PC-3 (cell line): Measurements from ENCODE around the gene RPL10A. TPM values are rescaled to one million over a fixed set of nuclear protein-coding genes. Genes with fewer than 3 reads are reported as not detected.

Source experiments
- ATAC-seq: fragments of 200-7000 bp; cut with Tn5 transposase; 2 replicates; pipeline ENCODE4 v1.9.1; 2020; ENCODE audit warnings: mild to moderate bottlenecking, moderate library complexity
- BruUV-seq: library from RNA; stranded (reverse); fragments of 400-500 nt; replicated peaks from 2 replicates; lab custom pipeline; 2021; lab: Mats Ljungman, UMichigan
- CTCF ChIA-PET: fragments of 300-600 bp; sonication (Branson Sonifier 250); formaldehyde crosslinking; loops from one replicate; lab custom pipeline; 2022; ENCODE audit warnings: antibody characterized with exemption; lab: Charles Lee
- POLR2A ChIA-PET: fragments of 300-600 bp; sonication (Branson Sonifier 250); formaldehyde crosslinking; loops from one replicate; lab custom pipeline; 2022; ENCODE audit warnings: antibody characterized with exemption; ENCODE audit not compliant: unreplicated experiment; lab: Charles Lee
- DNase-seq: peaks from one replicate; pipeline ENCODE4 v3.0.0-alpha.2; 2015
- H2AFZ ChIP-seq: fragments of 300-600 bp; sonication (generic); 2 replicates; pipeline ENCODE4 v1.6.0; 2016; ENCODE audit warnings: antibody characterized with exemption, low read length
- H3F3A ChIP-seq: fragments of 300-600 bp; sonication (generic); one replicate; pipeline ENCODE4 v1.6.0; 2017; ENCODE audit warnings: antibody characterized with exemption, low read length, control low read depth, mild to moderate bottlenecking; ENCODE audit not compliant: unreplicated experiment
- H3K27ac ChIP-seq: fragments of 300-600 bp; sonication (generic); 2 replicates; pipeline ENCODE4 v1.5.1; 2016; ENCODE audit warnings: mild to moderate bottlenecking, low read length
- H3K27me3 ChIP-seq: fragments of 300-600 bp; sonication (generic); 2 replicates; pipeline ENCODE4 v1.6.1; 2016; ENCODE audit warnings: low read length, mixed read lengths
- H3K36me3 ChIP-seq: fragments of 300-600 bp; sonication (generic); 2 replicates; pipeline ENCODE4 v1.6.1; 2016; ENCODE audit warnings: low read depth, mixed run types, low read length, mixed read lengths
- H3K4me1 ChIP-seq: fragments of 300-600 bp; sonication (generic); 2 replicates; pipeline ENCODE4 v1.5.1; 2016; ENCODE audit warnings: low read length; ENCODE audit not compliant: insufficient read depth
- H3K4me2 ChIP-seq: fragments of 300-600 bp; sonication (generic); 2 replicates; pipeline ENCODE4 v1.6.0; 2016; ENCODE audit warnings: low read length
- H3K4me3 ChIP-seq: fragments of 300-600 bp; sonication (generic); 2 replicates; pipeline ENCODE4 v1.5.1; 2016; ENCODE audit warnings: mild to moderate bottlenecking, low read length, mixed read lengths
- H3K79me2 ChIP-seq: fragments of 300-600 bp; sonication (generic); 2 replicates; pipeline ENCODE4 v1.6.1; 2017; ENCODE audit warnings: low read length, mixed read lengths
- H3K9ac ChIP-seq: fragments of 300-600 bp; sonication (generic); 2 replicates; pipeline ENCODE4 v1.6.0; 2016; ENCODE audit warnings: mild to moderate bottlenecking, low read length
- H3K9me2 ChIP-seq: fragments of 300-600 bp; sonication (generic); replicated peaks from 2 replicates; pipeline ENCODE4 v1.6.1; 2016; ENCODE audit warnings: mixed run types, low read length, mixed read lengths
- H3K9me3 ChIP-seq: fragments of 300-600 bp; sonication (generic); 2 replicates; pipeline ENCODE4 v1.6.1; 2016; ENCODE audit warnings: low read length, mixed read lengths
- H4K20me1 ChIP-seq: fragments of 300-600 bp; sonication (generic); 2 replicates; pipeline ENCODE4 v1.6.1; 2016; ENCODE audit warnings: low read length, mixed read lengths
- CTCF ChIP-seq: fragments of 300-600 bp; sonication (generic); conservative IDR thresholded peaks from 2 replicates; pipeline ENCODE4 v1.5.1; 2017; ENCODE audit warnings: antibody characterized with exemption, low read depth, mild to moderate bottlenecking, low read length
- EZH2 ChIP-seq: fragments of 300-600 bp; sonication (generic); IDR thresholded peaks from one replicate; pipeline ENCODE4 v1.6.1; 2017; ENCODE audit warnings: antibody characterized with exemption, mild to moderate bottlenecking, low read length; ENCODE audit not compliant: unreplicated experiment
- EZH2phosphoT487 ChIP-seq: fragments of 300-600 bp; sonication (generic); IDR thresholded peaks from 2 replicates; pipeline ENCODE4 v1.6.1; 2018; ENCODE audit warnings: mild to moderate bottlenecking, antibody characterized with exemption, low read length, borderline replicate concordance
- intact Hi-C: fragments of 100-400 bp; cut with micrococcal nuclease; formaldehyde crosslinking; loops from 2 replicates; pipeline ENCODE4 v1.9.0; 2023
- total RNA-seq: library from RNA; depleted of rRNA; stranded (reverse); fragments of >200 nt; gene quantifications from 2 replicates; pipeline ENCODE4 v1.2.3, GENCODE V29; 2014

RPL10A gene
- total RNA-seq, 1 experiment from 2014 or later, result 1,509 TPM

- H3K36me3 ChIP-seq, result peaks cover 28% of the 10 kb centered on the region
- H2AFZ ChIP-seq, result no peak overlapping the region
- H3K9ac ChIP-seq, result no peak overlapping the region
- H3K4me2 ChIP-seq, result no peak overlapping the region
- no peaks in the 10 kb centered on the region for H4K20me1 ChIP-seq
- POLR2A ChIA-PET, result no interaction called here
- no TSS peak for BruUV-seq
- no peaks in the 10 kb centered on the region for H3K27me3 ChIP-seq
- intact Hi-C loops, result no loop called here
- CTCF ChIA-PET, result no interaction called here
- H3K27ac ChIP-seq, result no peak overlapping the region
- H3K9me2 ChIP-seq, result no peaks in the 10 kb centered on the region
- H3K79me2 ChIP-seq, result peaks cover 6% of the 10 kb centered on the region
- H3F3A ChIP-seq, result no peaks in the 10 kb centered on the region
- no peak for DNase-seq
- ATAC-seq, result no peak
- H3K4me3 ChIP-seq, result no peak overlapping the region
- peaks cover 19% of the 10 kb centered on the region for H3K4me1 ChIP-seq
- TF ChIP-seq EZH2phosphoT487 (no peak), EZH2 (no peak), CTCF (no peak)
- H3K9me3 ChIP-seq, result no peaks in the 10 kb centered on the region
Measured at GRCh38 chr6:35419961-35420360, 48.2 kb upstream of the RPL10A start.

- Histone ChIP-seq H3K9me3 (peaks cover 10% of the 10 kb centered on the region), H3K4me2 (peak overlapping the region; percentile 44), H3K79me2 (0 out of 2 replicates have a peak, but pooled peaks cover 8% of the 10 kb centered on the region), H3K9ac (peak overlapping the region; percentile 27; the same call in 1 of the 2 replicates), H4K20me1 (no peaks in the 10 kb centered on the region), H3K27ac (peak overlapping the region; percentile 98), H3F3A (peaks cover 11% of the 10 kb centered on the region), H3K27me3 (no peaks in the 10 kb centered on the region), H3K4me1 (peaks cover 48% of the 10 kb centered on the region), H2AFZ (no peak overlapping the region), H3K9me2 (no peaks in the 10 kb centered on the region), H3K4me3 (no peak overlapping the region), H3K36me3 (peaks cover 41% of the 10 kb centered on the region)
- intact Hi-C loops, result no loop called here
- CTCF ChIA-PET, result no interaction called here
- BruUV-seq, result no TSS peak
- ATAC-seq, result peak; percentile 37
- peak; percentile 74 for DNase-seq
- POLR2A ChIA-PET, result no interaction called here
- TF ChIP-seq EZH2phosphoT487 (no peak), CTCF (no peak), EZH2 (no peak)
Measured at GRCh38 chr6:35425284-35425683, 42.9 kb upstream of the RPL10A start.

GRCh38 chr6:35426074-35426473 lies 42.1 kb upstream of the RPL10A start:
- ATAC-seq (no peak), DNase-seq (no peak)
- Histone ChIP-seq H2AFZ (no peak overlapping the region), H3K27me3 (no peaks in the 10 kb centered on the region), H3K9ac (peak overlapping the region; percentile 89), H3K9me3 (peaks cover 10% of the 10 kb centered on the region), H3K36me3 (peaks cover 42% of the 10 kb centered on the region), H3K4me3 (no peak overlapping the region), H3F3A (peaks cover 11% of the 10 kb centered on the region), H3K9me2 (no peaks in the 10 kb centered on the region), H3K27ac (peak overlapping the region; percentile 98), H4K20me1 (no peaks in the 10 kb centered on the region), H3K4me1 (peaks cover 48% of the 10 kb centered on the region), H3K4me2 (no peak overlapping the region; the same call in 1 of the 2 replicates), H3K79me2 (0 out of 2 replicates have a peak, but pooled peaks cover 8% of the 10 kb centered on the region)
- ChIA-PET CTCF (interaction anchor here (0.6 kb wide), 1 partner anchor 15 kb away, joined by 3 read pairs; no protein-coding TSS in a partner anchor), POLR2A (no interaction called here)
- intact Hi-C loops, result no loop called here
- TF ChIP-seq EZH2 (no peak), EZH2phosphoT487 (no peak), CTCF (no peak)
- no TSS peak for BruUV-seq
